ENCODE measurements around the gene SYTL3. TPM values are rescaled to one million over a fixed set of nuclear protein-coding genes. Genes with fewer than 3 reads are reported as not detected.

SYTL3 gene
- total and polyA plus RNA-seq, 10 donors, result 5.9 to 48.3 (median 17.9) TPM

GRCh38 chr6:158737082-158737709, 87.3 kb downstream of the SYTL3 start:
- H3K9me3 ChIP-seq, result peaks cover 0 to 41% (median 33%) of the 10 kb centered on the region in 8 donors
- intact Hi-C loops (cut with DNase I; ENCODE audit: low total_unique reads), result no loop called here
- peaks cover 0 to 80% (median 4%) of the 10 kb centered on the region in 6 donors for H3K36me3 ChIP-seq
- no peak overlapping the region for H3K27ac ChIP-seq
- peaks cover 0 to 4% (median 0%) of the 10 kb centered on the region in 6 donors for H3K4me1 ChIP-seq
- WGBS, 5 donors, result 89 to 97% (median 92%) methylated on average over 3 of the region's 3 CpGs
- H3K27me3 ChIP-seq (replicated peaks in 1 of 7), result no peaks in the 10 kb centered on the region
- H3K4me3 ChIP-seq, result no peak overlapping the region
- TF ChIP-seq POLR2A (IDR thresholded peaks at IDR 0.05), result no peak
- TF ChIP-seq POLR2AphosphoS5 (IDR thresholded peaks at IDR 0.05), result no peak
- no peak for TF ChIP-seq CTCF (IDR thresholded peaks at IDR 0.05 in 8 of 11, conservative IDR thresholded peaks at IDR 0.05 in 3 of 11)
- no peak for DNase-seq

GRCh38 chr6:158737710-158738615, 88.1 kb downstream of the SYTL3 start:
- WGBS, 5 donors, result 83 to 88% (median 86%) methylated on average over 12 of the region's 12 CpGs
- intact Hi-C loops (cut with DNase I; ENCODE audit: low total_unique reads), result no loop called here
- DNase-seq, result no peak

GRCh38 chr6:158739673-158740072, 89.8 kb downstream of the SYTL3 start:
- Histone ChIP-seq H3K27ac (no peak overlapping the region), H3K36me3 (peaks cover 0 to 72% (median 4%) of the 10 kb centered on the region in 6 donors), H3K27me3 (replicated peaks in 1 of 7) (no peaks in the 10 kb centered on the region), H3K4me1 (peaks cover 0 to 4% (median 0%) of the 10 kb centered on the region in 6 donors), H3K4me3 (no peak overlapping the region), H3K9me3 (peaks cover 0 to 25% (median 18%) of the 10 kb centered on the region in 8 donors)
- 94 to 100% (median 100%) methylated on average over 1 of the region's 1 CpG for WGBS, 5 donors
- TF ChIP-seq CTCF (IDR thresholded peaks at IDR 0.05 in 8 of 11, conservative IDR thresholded peaks at IDR 0.05 in 3 of 11) (no peak), POLR2AphosphoS5 (IDR thresholded peaks at IDR 0.05) (no peak), POLR2A (IDR thresholded peaks at IDR 0.05) (no peak)
- intact Hi-C loops (cut with DNase I; ENCODE audit: low total_unique reads), result no loop called here
- DNase-seq, result no peak

More at GRCh38 chr6:158737710-158738615, 88.1 kb downstream of the SYTL3 start:
- Histone ChIP-seq H3K36me3 (peaks cover 0 to 82% (median 4%) of the 10 kb centered on the region in 6 donors), H3K27ac (no peak overlapping the region), H3K27me3 (replicated peaks in 1 of 7) (no peaks in the 10 kb centered on the region), H3K9me3 (peaks cover 0 to 41% (median 33%) of the 10 kb centered on the region in 8 donors), H3K4me3 (no peak overlapping the region), H3K4me1 (peaks cover 0 to 4% (median 0%) of the 10 kb centered on the region in 6 donors)
- TF ChIP-seq CTCF (IDR thresholded peaks at IDR 0.05 in 8 of 11, conservative IDR thresholded peaks at IDR 0.05 in 3 of 11) (no peak), POLR2AphosphoS5 (IDR thresholded peaks at IDR 0.05) (no peak), POLR2A (IDR thresholded peaks at IDR 0.05) (no peak)

All from spleen (tissue), 11 donors.